ENCODE results near the gene CEP89.

DNA sequence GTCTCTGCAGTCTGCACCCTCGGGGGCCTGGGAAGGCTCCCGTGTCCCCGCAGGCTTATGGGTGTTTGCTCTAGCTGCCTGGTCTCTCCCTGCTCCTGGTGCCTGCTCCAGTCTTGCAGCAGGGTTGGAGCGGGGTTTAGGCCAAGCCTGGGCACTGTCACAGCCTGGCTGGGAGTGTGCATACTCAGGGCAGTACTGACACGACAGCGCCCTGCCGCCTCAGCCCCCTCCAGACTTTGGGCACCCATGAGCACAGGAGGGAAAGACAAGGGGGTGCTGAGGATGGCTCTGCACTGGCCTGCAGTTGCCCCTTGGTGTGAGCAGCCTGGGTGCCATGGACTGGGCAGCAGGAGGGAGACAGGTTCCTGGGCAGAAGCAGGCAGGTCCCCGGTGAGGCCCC lies 35.7 kb downstream of the CEP89 start:
- TF ChIP-seq EP300 (IDR thresholded peaks at IDR 0.05; ENCODE audit: borderline replicate concordance) (no peak), RAD21 (IDR thresholded peaks at IDR 0.05; ENCODE audit: low read depth) (no peak)
- TF ChIP-seq, protein P1, sequence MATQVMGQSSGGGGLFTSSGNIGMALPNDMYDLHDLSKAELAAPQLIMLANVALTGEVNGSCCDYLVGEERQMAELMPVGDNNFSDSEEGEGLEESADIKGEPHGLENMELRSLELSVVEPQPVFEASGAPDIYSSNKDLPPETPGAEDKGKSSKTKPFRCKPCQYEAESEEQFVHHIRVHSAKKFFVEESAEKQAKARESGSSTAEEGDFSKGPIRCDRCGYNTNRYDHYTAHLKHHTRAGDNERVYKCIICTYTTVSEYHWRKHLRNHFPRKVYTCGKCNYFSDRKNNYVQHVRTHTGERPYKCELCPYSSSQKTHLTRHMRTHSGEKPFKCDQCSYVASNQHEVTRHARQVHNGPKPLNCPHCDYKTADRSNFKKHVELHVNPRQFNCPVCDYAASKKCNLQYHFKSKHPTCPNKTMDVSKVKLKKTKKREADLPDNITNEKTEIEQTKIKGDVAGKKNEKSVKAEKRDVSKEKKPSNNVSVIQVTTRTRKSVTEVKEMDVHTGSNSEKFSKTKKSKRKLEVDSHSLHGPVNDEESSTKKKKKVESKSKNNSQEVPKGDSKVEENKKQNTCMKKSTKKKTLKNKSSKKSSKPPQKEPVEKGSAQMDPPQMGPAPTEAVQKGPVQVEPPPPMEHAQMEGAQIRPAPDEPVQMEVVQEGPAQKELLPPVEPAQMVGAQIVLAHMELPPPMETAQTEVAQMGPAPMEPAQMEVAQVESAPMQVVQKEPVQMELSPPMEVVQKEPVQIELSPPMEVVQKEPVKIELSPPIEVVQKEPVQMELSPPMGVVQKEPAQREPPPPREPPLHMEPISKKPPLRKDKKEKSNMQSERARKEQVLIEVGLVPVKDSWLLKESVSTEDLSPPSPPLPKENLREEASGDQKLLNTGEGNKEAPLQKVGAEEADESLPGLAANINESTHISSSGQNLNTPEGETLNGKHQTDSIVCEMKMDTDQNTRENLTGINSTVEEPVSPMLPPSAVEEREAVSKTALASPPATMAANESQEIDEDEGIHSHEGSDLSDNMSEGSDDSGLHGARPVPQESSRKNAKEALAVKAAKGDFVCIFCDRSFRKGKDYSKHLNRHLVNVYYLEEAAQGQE (IDR thresholded peaks at IDR 0.05; ENCODE audit: low read depth) = no peak
